ENCODE results near the gene HTRA1.

HTRA1 gene

DNA sequence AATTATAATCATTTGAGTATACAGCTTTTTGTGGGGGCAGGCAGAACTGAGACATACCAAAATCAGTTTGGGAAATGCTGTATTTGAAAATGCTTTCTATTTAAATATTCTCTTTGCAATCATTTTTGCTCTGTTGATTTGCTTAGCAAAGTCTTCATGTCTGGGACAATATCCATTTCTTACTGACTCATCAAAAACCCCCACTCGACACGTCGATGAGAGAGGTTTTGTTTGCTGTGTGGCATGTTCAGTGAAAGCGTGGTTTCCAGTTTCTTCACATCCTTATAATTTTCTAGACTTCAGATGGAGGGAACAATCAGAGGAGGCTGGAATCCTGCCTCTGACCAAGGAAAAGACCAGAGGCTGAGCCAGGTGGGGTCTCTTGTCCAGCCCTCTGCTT lies 28.9 kb downstream of the HTRA1 start:
- no peak overlapping the region for H3K4me3 ChIP-seq (ENCODE audit: low read length)
- H3K36me3 ChIP-seq (ENCODE audit: insufficient read depth, low read depth, low read length), result no peaks in the 10 kb centered on the region
- H3K27ac ChIP-seq (ENCODE audit: low read length), result no peak overlapping the region
- H3K4me1 ChIP-seq (ENCODE audit: insufficient read depth, low read length), result no peaks in the 10 kb centered on the region; the same call in 1 of the 2 replicates
- no peaks in the 10 kb centered on the region for H3K9me3 ChIP-seq (ENCODE audit: insufficient read depth, low read depth, low read length)
- no peak overlapping the region for H3K9ac ChIP-seq (ENCODE audit: low read depth, low read length)
- no peaks in the 10 kb centered on the region for H3K27me3 ChIP-seq (ENCODE audit: insufficient read depth, low read length)

- no peaks in the 10 kb centered on the region; the same call in 1 of the 2 replicates for H3K4me1 ChIP-seq (ENCODE audit: insufficient read depth, low read length)
- no peak overlapping the region for H3K27ac ChIP-seq (ENCODE audit: low read length)
- no peak overlapping the region for H3K4me3 ChIP-seq (ENCODE audit: low read length)
- no peaks in the 10 kb centered on the region for H3K27me3 ChIP-seq (ENCODE audit: insufficient read depth, low read length)
- no peak overlapping the region for H3K9ac ChIP-seq (ENCODE audit: low read depth, low read length)
- no peaks in the 10 kb centered on the region for H3K9me3 ChIP-seq (ENCODE audit: insufficient read depth, low read depth, low read length)
- H3K36me3 ChIP-seq (ENCODE audit: insufficient read depth, low read depth, low read length), result no peaks in the 10 kb centered on the region
These were observed 29.7 kb downstream of the HTRA1 start for GRCh38 chr10:122490786-122491680.

GRCh38 chr10:122492006-122492405 lies 30.7 kb downstream of the HTRA1 start:
- H3K9me3 ChIP-seq (ENCODE audit: insufficient read depth, low read depth, low read length), result no peaks in the 10 kb centered on the region
- H3K36me3 ChIP-seq (ENCODE audit: insufficient read depth, low read depth, low read length), result no peaks in the 10 kb centered on the region
- no peak overlapping the region for H3K9ac ChIP-seq (ENCODE audit: low read depth, low read length)
- H3K27me3 ChIP-seq (ENCODE audit: insufficient read depth, low read length), result no peaks in the 10 kb centered on the region
- no peaks in the 10 kb centered on the region; the same call in 1 of the 2 replicates for H3K4me1 ChIP-seq (ENCODE audit: insufficient read depth, low read length)
- H3K27ac ChIP-seq (ENCODE audit: low read length), result no peak overlapping the region
- no peak overlapping the region for H3K4me3 ChIP-seq (ENCODE audit: low read length)

DNA sequence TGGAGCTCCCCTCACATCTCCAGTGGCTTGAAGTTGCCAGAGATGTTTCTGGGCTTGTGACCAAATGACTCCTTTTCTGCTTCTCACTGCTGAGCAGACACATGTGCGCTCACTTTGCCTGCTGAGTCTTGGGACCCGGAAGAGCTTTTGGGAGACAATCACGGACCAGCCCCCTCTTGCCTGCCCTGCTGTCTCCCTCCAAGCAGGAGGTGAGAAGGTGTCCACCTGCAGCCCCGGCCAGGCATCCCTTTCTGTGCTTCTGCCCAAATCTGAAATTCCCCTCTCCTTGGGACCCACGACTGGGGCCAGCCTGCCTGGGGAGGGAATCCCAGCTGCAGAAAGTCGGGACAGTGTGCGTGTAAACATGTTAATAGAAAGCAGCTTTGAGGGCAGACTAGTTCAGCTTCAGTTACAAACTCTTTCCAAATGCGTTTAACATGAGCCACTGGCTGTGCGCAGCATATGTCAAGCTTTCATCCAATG lies 31.7 kb downstream of the HTRA1 start:
- Histone ChIP-seq H3K9me3 (ENCODE audit: insufficient read depth, low read depth, low read length) (no peaks in the 10 kb centered on the region), H3K36me3 (ENCODE audit: insufficient read depth, low read depth, low read length) (no peaks in the 10 kb centered on the region), H3K27ac (ENCODE audit: low read length) (no peak overlapping the region), H3K4me3 (ENCODE audit: low read length) (no peak overlapping the region), H3K9ac (ENCODE audit: low read depth, low read length) (no peak overlapping the region), H3K27me3 (ENCODE audit: insufficient read depth, low read length) (no peaks in the 10 kb centered on the region), H3K4me1 (ENCODE audit: insufficient read depth, low read length) (no peaks in the 10 kb centered on the region; the same call in 1 of the 2 replicates)

DNA sequence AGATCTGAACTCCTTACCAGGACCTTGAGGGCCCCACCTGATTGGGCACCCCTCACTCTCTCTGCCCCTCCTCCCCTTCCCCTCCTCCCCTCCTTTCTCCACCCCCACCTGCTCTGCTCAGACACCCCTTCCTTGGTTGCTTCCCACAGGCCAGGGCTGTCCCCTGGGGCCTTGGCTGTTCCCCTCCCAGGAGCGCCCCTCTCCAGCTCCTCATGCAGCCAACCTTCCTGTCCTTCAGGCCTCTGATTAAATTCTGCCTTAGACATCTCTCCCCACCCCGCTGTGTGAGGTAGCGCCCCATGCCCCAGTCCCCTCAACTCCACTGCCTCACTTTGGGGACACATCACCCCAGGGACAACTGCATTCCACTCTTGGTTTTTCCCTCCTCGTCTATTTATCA lies 32.4 kb downstream of the HTRA1 start:
- no peaks in the 10 kb centered on the region for H3K36me3 ChIP-seq (ENCODE audit: insufficient read depth, low read depth, low read length)
- no peaks in the 10 kb centered on the region for H3K27me3 ChIP-seq (ENCODE audit: insufficient read depth, low read length)
- H3K9ac ChIP-seq (ENCODE audit: low read depth, low read length), result no peak overlapping the region
- H3K4me1 ChIP-seq (ENCODE audit: insufficient read depth, low read length), result no peaks in the 10 kb centered on the region; the same call in 1 of the 2 replicates
- H3K27ac ChIP-seq (ENCODE audit: low read length), result no peak overlapping the region
- H3K4me3 ChIP-seq (ENCODE audit: low read length), result no peak overlapping the region
- no peaks in the 10 kb centered on the region for H3K9me3 ChIP-seq (ENCODE audit: insufficient read depth, low read depth, low read length)

GRCh38 chr10:122494173-122494820 lies 32.9 kb downstream of the HTRA1 start:
- no peaks in the 10 kb centered on the region for H3K36me3 ChIP-seq (ENCODE audit: insufficient read depth, low read depth, low read length)
- H3K9me3 ChIP-seq (ENCODE audit: insufficient read depth, low read depth, low read length), result no peaks in the 10 kb centered on the region
- no peaks in the 10 kb centered on the region for H3K27me3 ChIP-seq (ENCODE audit: insufficient read depth, low read length)
- H3K4me3 ChIP-seq (ENCODE audit: low read length), result no peak overlapping the region
- H3K4me1 ChIP-seq (ENCODE audit: insufficient read depth, low read length), result no peaks in the 10 kb centered on the region; the same call in 1 of the 2 replicates
- no peak overlapping the region for H3K9ac ChIP-seq (ENCODE audit: low read depth, low read length)
- no peak overlapping the region for H3K27ac ChIP-seq (ENCODE audit: low read length)

GRCh38 chr10:122494833-122495232 lies 33.5 kb downstream of the HTRA1 start:
- no peaks in the 10 kb centered on the region; the same call in 1 of the 2 replicates for H3K4me1 ChIP-seq (ENCODE audit: insufficient read depth, low read length)
- no peak overlapping the region for H3K9ac ChIP-seq (ENCODE audit: low read depth, low read length)
- no peak overlapping the region for H3K27ac ChIP-seq (ENCODE audit: low read length)
- no peaks in the 10 kb centered on the region for H3K9me3 ChIP-seq (ENCODE audit: insufficient read depth, low read depth, low read length)
- H3K4me3 ChIP-seq (ENCODE audit: low read length), result no peak overlapping the region
- H3K27me3 ChIP-seq (ENCODE audit: insufficient read depth, low read length), result no peaks in the 10 kb centered on the region
- no peaks in the 10 kb centered on the region for H3K36me3 ChIP-seq (ENCODE audit: insufficient read depth, low read depth, low read length)

- Histone ChIP-seq H3K4me3 (ENCODE audit: low read length) (no peak overlapping the region), H3K27ac (ENCODE audit: low read length) (no peak overlapping the region), H3K27me3 (ENCODE audit: insufficient read depth, low read length) (no peaks in the 10 kb centered on the region), H3K9me3 (ENCODE audit: insufficient read depth, low read depth, low read length) (no peaks in the 10 kb centered on the region), H3K4me1 (ENCODE audit: insufficient read depth, low read length) (no peaks in the 10 kb centered on the region; the same call in 1 of the 2 replicates), H3K9ac (ENCODE audit: low read depth, low read length) (no peak overlapping the region), H3K36me3 (ENCODE audit: insufficient read depth, low read depth, low read length) (no peaks in the 10 kb centered on the region)
These were observed 34.3 kb downstream of the HTRA1 start for GRCh38 chr10:122495406-122496340.

GRCh38 chr10:122497241-122497640 lies 35.9 kb downstream of the HTRA1 start:
- Histone ChIP-seq H3K9ac (ENCODE audit: low read depth, low read length) (no peak overlapping the region), H3K27me3 (ENCODE audit: insufficient read depth, low read length) (no peaks in the 10 kb centered on the region), H3K4me1 (ENCODE audit: insufficient read depth, low read length) (no peaks in the 10 kb centered on the region; the same call in 1 of the 2 replicates), H3K27ac (ENCODE audit: low read length) (no peak overlapping the region), H3K4me3 (ENCODE audit: low read length) (no peak overlapping the region), H3K9me3 (ENCODE audit: insufficient read depth, low read depth, low read length) (no peaks in the 10 kb centered on the region), H3K36me3 (ENCODE audit: insufficient read depth, low read depth, low read length) (no peaks in the 10 kb centered on the region)

- Histone ChIP-seq H3K27ac (ENCODE audit: low read length) (no peak overlapping the region), H3K4me3 (ENCODE audit: low read length) (no peak overlapping the region), H3K36me3 (ENCODE audit: insufficient read depth, low read depth, low read length) (no peaks in the 10 kb centered on the region), H3K4me1 (ENCODE audit: insufficient read depth, low read length) (no peaks in the 10 kb centered on the region; the same call in 1 of the 2 replicates), H3K9me3 (ENCODE audit: insufficient read depth, low read depth, low read length) (no peaks in the 10 kb centered on the region), H3K27me3 (ENCODE audit: insufficient read depth, low read length) (no peaks in the 10 kb centered on the region), H3K9ac (ENCODE audit: low read depth, low read length) (no peak overlapping the region)
These were observed 37.2 kb downstream of the HTRA1 start for GRCh38 chr10:122498521-122498920.

DNA sequence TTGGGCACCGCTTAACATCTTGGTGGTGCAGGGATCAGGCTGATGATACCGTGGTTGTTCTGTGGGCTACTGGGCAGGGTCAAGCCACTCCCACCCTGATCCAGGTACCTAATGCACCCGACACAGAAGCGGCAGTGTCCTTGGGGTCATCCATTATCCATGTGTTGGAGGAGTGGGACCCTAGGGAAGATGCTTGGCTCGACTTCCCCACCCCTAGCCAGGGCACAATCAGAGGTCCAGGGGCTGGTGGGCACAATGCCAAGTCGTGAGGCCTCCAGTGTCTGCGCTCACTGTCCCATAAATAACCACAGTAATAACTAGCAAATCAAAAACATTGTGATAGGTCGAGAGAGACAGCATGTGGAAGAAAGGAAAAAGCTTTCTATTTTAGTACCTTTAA lies 37.7 kb downstream of the HTRA1 start:
- no peak overlapping the region for H3K27ac ChIP-seq (ENCODE audit: low read length)
- no peaks in the 10 kb centered on the region for H3K4me1 ChIP-seq (ENCODE audit: insufficient read depth, low read length)
- no peaks in the 10 kb centered on the region for H3K36me3 ChIP-seq (ENCODE audit: insufficient read depth, low read depth, low read length)

More for the DNA sequence above, 37.7 kb downstream of the HTRA1 start:
- no peak overlapping the region for H3K9ac ChIP-seq (ENCODE audit: low read depth, low read length)
- no peaks in the 10 kb centered on the region for H3K9me3 ChIP-seq (ENCODE audit: insufficient read depth, low read depth, low read length)
- no peak overlapping the region for H3K4me3 ChIP-seq (ENCODE audit: low read length)
- no peaks in the 10 kb centered on the region for H3K27me3 ChIP-seq (ENCODE audit: insufficient read depth, low read length)

Measured in iPS-20b (cell line).